Measurements from ENCODE around the gene ABCA13.
"Not testable (repeated sequence)": the region's sequence is repeated elsewhere in the genome, so short reads cannot be mapped to it uniquely, and the experiment has no call there.

The ABCA13 gene

DNA sequence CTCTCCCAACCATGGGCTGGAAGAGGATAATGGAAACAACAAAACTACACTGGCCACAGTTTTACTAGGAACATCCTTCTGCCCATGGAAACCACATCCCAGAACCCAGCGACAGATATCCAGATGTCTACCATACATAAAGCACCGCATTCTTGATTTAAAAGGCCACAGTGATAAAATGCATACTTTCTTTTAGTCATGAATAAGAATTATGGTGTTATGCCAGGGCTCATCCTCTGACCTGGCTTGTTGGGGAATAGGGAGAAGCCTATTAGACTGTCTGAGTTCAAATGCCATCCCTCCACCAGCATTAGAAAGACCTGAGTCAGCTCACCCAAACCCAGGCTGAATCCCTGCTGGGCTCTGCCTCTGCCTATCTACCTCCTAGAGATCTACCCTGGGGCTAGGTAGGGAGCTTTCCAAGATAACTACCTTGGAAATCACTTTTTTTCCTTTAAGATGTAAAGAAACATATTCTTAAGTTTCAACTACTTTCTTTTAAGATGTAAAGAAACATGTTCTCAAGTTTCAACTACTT is 5.2 kb downstream of the ABCA13 start:
- DNase-seq (ENCODE audit: low spot score): no peak

DNA sequence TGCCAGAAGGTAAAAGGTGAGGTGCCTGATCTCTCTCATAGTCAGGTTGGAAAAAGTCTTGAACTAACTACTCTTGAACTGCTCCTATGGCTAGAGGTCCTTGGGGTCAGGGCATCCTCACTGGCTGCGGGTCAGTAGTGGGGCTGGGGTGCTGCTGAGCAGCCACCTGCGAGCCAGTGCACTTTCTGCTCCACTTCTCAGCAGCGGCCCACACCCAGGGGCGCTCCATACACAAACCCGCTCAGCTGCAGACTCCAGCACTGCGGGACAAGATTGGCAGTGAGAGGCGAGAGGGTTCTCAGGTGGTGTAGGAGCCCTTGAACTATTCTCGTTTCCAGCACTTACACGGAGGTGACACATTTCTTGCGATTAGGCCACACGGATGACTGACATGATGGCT is 6.0 kb downstream of the ABCA13 start:
- DNase-seq (ENCODE audit: low spot score): no peak

DNA sequence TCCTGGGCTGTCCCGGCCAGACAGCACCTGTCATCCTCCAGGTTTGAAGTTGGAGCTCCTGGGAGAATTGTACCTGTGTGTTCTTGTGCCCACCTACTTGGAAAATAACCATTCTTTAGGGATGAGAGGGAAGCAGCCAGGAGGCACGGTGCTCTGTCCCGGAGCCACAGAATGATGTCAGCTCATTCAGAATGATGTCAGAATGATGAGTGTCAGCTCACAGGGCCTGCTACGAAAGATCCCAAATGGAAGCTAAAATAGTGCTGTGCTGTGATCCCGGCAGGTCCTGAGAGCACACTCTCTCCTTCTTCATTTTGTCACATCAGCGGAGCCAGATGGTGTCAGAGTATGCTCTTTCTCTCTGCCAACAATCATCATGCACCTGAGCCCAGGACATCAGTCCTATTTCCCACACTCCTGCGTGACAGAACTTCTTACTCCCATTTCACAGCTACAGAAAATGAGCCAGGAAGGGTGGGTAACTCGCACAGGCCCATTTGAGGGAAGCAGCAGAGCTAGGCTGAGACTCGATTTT is 8.3 kb downstream of the ABCA13 start:
- no peak for DNase-seq (ENCODE audit: low spot score)

DNA sequence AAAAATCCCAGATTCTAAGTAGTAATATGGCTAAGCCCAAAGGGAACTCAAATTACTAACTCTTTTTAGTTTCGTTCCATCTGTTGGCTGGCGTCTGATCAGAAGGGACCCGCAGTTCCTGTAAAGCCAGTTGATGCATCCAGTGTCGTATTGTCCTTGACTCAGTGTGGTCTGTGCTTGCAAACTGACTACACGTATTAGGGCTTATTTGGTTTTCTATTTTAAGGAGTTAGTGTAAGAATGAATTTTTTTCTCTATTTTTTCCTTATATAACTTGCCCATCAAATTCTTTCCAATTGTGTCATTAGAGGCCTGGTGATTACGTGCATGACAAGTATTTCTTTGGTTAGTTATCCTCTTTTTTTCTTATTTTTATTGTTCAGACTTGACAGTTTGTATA is 9.7 kb downstream of the ABCA13 start:
- no peak for DNase-seq (ENCODE audit: low spot score)

DNA sequence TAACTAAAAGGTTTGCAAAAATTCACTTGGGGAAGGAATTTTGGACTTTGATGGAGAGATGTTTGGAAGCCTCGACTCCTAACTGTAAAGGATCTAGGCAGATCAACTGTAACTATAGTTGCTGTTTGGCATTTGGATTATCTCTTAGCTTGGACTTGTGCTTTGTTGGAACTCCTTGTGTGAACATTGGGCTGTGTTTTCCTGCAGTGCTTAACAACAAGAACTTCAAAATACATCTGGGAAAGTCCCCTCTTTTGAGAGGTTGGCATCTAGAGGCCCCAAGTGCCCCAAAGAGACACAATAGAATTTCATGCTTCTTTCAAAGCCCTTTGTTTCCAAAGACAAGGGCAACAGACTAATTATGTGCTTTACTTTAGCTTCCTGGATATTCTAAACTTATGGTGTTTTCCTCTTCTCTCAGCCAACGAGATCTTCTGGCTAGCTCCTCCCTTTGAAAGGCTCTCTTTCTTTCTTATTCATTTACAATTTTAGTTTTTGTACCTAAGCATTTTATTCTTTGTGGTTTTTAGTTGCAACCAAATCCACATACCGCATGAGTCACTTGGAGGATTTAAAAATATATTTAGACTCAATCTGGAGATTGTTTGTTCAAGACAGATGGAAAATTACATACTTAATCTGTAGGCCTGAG is 11.6 kb downstream of the ABCA13 start:
- no peak for DNase-seq (ENCODE audit: low spot score)

DNA sequence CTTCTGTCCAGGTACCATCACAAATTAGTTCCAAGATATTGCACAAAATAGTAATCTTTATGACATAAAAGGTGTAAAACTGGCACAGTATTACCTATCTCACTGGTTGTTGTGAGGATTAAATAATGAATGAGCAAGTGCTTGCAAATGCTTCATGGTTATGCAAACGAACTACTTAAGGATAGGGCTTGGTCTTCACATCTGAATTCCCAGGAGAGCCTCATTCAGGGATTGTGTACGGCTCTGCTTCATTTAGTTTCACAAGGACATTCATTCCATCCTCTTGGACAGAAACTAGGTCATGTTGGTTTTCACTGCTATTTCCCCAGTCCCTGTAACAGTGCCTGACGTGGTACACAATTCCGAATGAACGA is 12.1 kb downstream of the ABCA13 start:
- DNase-seq (ENCODE audit: low spot score): no peak

DNA sequence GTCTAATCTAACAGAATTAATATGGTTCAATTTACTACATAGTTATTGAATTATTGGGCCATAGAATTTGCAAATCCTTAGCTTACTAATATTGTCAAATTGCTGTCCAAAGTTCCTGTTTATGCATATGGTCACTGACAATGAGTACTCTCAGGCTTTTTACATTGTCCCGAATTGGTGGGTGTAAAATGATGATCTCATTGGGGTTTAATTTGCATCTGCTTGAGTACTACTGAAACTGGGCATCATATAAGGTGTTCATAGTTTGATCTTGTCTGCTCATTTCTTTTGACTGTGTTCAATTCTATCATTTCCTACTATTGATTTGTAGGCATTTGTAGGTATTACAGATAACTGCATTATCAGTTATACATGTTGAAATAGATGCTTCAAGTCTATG is 12.7 kb downstream of the ABCA13 start:
- no peak for DNase-seq (ENCODE audit: low spot score)

DNA sequence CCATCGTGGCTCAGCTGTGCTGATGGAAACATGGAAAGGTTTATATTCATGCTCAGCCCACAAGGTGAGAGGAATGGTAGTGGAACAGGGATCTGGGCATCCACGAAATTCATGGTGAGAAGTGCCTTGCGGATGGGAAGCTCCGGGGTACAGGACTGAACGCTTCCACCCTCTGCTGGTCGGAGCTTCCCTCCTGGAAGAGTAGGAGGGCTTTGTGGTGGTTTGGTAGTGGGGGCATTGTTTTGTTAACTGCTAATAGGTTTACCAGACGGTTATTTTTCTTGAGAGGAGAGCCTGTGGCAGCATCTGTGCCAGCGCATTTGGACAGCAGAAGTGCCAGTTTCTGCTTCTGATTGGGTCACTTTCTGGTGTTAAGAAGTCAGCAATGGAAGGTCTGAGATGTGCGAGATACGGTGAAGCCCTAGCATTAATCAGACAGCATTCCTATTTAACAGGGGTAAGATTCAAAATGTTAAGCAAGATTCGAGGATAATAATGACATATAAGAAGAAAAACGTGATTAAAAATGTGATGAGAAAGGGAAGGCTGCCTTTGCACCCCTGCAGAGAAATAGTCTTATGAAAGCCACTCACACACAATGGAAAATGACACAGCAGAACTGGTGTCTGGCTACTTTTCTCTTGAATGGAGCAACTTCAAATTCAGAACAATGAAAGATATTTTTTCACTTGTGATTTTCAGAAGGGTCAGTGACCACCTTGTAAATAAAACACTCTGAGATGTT is 17.7 kb downstream of the ABCA13 start:
- DNase-seq (ENCODE audit: low spot score): no peak

DNA sequence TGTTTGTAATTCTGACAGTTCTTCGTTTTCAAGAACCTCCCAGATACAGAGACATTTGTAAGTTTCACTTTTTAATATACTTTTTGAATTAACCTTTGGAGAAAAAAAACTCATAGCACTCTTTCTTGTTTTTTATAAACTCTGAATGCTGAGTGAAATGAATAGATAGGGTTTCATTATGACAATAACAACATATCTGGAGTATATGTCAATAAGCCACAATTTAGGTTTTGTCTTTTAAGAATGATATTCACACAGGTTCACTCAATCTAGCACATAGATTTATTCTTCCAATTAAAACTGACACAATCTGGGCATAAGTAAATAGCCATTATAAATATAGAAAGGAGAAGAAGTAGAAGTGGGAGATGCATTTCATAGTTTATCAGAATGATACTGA is 21.7 kb downstream of the ABCA13 start:
- DNase-seq (ENCODE audit: low spot score): no peak

DNA sequence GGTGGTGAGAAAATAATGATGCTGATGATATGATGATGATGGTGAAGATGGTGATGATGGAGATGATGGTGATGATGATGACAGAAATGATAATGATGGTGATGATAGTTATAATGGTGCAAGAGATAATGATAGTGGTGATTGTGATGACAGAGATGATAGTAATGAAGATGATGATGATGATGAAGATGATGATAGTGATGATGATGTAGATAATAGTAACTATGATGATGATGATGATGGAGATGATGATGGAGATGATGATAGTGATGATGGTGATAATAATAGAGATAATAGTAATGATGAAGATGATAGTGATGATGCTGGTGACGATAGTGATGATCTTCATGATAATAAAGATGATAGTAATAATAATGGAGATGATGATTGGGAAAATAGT is 22.2 kb downstream of the ABCA13 start:
- no peak for DNase-seq (ENCODE audit: low spot score)

DNA sequence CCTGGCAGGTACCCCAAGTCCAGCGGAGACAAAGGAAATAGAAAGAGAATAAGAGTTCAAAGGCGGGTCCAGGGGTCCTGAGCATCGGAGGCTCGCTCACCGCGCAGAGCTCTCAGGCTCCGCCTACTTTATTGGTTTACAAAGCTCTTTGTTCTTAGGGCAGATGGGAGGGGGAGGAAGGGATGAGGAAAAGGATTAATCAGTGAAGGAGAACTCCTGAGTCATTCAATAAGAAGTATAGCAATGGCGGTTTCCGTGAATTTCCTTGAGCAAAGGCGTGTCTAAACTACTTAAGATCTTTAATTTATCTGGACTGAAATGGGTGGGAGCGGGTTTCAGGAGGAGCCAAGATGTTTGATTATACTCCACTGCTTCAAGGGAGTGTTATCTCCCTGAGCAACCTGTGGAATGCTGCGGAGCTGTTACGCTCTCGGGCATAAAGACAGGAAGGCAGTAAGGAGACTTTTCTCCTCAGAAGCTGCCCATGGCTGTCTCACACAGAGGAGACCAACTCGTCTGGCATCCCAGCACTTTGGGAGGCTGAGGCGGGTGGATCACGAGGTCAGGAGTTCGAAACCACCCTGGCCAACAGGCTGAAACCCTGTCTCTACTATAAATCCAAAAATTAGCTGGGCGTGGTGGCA is 29.8 kb downstream of the ABCA13 start:
- not testable (repeated sequence) for DNase-seq (ENCODE audit: low spot score)

DNA sequence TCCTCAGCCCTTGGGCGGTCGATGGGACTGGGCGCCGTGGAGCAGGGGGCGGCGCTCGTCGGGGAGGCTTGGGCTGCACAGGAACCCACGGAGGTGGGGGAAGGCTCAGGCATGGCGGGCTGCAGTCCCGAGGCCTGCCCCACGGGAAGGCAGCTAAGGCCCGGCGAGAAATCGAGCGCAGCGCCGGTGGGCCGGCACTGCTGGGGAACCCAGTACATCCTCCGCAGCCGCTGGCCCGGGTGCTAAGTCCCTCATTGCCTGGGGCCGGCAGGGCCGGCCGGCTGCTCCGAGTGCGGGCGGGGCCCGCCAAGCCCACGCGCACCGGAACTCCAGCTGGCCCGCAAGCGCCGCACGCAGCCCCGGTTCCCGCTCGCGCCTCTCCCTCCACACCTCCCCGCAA is 31.7 kb downstream of the ABCA13 start:
- DNase-seq (ENCODE audit: low spot score): not testable (repeated sequence)

DNA sequence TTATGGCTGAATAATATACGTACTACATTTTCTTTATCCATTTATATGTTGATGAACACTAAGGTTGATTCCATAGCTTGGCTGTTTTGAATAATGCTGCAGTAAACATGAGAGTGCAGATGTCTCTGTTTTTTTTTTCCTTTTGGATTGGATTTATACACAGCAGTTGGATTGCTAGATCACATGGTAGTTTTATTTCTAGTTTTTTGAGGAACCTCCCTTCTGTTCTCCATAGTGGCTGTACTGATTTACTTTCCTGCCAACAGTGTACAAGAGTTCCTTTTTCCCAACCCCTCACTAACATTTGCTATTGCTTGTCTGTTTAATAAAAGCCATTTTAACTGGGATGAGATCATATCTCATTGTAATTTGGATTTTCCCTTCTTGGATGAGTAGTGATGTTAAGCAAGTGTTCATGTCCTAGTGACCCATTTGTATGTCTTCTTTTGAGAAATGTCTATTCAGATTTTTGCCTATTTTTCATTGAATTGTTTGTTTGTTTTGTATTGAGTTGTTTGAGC is 36.0 kb downstream of the ABCA13 start:
- no peak for DNase-seq (ENCODE audit: low spot score)

DNA sequence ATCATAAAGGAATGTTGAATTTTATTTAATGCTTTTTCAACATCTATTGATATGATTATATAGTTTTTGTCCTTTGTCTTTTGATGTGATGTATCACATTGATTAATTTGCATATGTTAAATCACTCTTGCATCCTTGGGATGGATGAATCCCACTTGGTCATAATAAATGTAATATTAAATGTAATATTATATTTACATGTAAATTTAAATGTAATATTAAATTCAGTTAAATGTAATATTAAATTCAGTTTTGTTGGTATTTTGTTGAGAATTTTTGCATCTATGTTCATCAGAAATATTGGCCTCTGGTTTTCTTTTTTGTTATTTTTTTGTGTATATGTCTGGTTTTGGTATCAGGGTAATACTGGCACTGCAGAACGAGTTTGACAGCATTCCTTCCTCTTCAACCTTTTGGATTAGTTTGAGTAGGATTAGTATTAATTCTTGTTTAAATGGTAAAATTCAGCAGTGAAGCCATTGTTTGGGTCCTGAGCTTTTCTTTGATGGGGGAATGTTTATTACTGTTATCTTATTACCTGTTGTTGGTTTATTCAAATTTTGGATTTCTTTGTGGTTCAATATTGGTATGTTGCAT is 37.8 kb downstream of the ABCA13 start:
- no peak for DNase-seq (ENCODE audit: low spot score)

DNA sequence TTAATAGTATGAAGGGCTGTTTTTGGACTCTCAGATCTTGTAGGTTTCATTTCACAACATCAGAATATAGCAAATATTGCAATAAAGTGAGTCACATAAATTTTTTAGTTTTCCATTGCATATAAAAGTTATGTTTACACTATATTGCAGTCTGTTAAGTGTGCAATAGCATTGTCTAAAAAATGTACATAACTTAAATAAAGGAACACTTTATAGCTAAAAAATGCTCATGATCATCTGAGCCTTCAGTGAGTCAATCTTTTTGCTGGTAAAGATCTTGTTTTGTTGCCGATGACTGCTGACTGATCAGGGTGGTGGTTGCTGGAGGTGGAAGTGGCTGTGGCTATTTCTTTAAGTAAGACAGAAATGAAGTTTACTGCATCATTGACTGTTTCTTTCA is 42.0 kb downstream of the ABCA13 start:
- no peak for DNase-seq (ENCODE audit: low spot score)

DNA sequence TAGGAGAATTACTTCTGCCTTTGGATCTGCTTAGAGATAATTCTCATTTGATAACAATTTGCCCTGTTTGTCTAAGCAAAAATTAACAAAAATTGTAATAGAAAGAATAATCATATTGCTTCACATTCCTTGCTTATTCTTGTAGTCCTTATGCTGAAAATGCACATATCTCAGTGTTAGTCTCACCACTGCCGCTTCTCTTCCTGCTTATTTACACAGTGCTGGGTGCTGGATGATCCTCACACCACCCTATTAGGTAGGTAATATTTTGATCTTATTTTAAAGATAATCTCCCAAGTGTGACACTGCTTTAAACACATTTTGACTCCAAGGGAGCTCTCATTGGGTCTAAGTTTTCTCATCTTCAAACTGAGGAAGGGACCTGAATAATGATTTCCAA is 46.0 kb downstream of the ABCA13 start:
- no peak for DNase-seq (ENCODE audit: low spot score)

DNA sequence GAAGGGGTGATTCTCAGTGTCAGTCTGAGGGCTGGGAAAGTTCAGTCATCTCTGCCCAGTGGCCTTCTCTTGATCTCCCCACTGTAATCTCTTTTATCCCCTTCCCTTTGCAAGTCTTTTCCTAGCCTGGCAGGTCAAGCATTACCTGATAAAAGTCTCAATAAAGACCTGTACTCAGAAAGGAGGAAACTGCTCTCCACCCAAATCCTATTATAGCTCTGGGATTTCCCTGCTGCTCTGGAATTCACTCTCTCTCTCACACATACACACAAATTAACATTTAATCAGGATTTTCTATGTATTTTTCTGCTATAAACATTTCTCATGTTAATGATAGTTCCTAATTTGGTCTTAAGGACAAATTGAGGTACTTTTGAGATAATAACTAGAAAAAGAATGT is 46.5 kb downstream of the ABCA13 start:
- no peak for DNase-seq (ENCODE audit: low spot score)

DNA sequence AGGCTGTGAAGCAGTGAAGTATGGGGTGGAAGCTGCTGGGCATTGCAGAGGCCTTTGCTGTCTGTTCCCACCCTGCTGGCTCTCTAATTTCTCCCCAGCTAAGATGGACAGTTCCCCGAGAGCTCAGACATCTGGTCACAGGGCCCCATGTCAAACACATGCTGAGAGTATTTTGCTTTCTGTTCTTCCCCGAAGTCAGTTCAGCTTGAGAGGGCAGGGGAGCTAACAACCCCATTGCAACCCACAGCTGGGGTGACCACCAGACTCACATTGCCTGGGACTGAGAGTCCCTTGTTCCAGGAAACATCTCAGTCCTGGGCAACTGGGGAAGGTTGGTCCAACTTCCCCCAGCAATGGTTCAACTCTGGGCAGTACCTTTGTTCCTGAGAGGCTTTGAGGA is 52.8 kb downstream of the ABCA13 start:
- DNase-seq (ENCODE audit: low spot score): no peak

DNA sequence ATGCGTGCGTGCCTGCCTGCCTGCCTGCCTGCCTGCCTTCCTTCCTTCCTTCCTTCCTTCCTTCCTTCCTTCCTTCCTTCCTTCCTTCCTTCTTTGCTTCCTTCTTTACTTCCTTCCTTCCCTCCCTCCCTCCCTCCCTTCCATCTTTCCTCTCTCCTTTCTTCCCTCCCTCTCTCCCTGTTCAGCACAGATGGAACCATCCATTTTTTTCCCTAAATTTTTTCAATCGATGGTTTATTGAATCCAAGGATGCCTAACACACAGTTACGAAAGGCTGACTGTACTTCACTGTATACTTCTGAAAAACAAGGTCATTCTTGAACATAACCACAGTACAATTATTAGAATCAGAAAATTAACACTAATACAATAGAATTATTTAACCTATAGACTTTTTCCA is 53.8 kb downstream of the ABCA13 start:
- DNase-seq (ENCODE audit: low spot score): no peak

DNA sequence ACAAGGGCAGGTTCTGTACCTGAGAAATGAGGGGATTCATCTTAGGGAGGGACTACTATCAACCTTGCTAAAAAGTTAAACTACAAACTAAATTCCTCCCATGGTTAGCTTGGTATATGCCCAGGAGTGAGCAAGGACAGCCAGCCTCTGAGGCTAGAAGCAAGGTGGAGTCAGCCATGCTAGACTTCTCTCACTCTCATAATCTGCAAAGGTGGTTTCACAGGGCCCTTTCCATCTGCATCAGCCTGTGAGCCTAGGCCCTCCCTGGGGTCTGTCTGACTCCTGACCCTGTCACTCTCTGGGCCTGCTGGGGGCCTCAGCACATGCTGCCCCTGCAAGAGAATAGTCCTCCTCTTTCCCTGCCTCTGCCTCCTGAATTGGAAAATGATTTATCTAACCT is 66.1 kb downstream of the ABCA13 start:
- DNase-seq (ENCODE audit: low spot score): no peak

DNA sequence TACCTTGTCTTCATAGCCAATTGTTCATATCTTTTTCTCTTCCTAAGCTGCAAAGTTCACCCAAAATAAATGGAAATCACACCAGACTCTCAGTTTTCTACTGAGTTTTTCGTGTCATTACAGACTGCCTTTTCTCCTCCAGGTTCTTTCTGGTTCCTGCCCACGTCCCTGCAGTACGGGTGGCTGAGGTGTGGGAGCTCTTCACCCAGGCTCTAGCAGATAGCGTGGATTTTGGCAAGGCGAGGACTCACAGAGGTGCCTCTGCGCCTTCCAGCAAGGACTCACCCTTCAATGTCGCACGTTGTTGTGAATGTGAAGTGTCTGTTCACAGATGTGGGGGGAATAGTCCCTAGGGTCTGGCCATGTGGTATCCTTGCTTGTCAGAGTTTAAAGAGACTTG is 71.6 kb downstream of the ABCA13 start:
- DNase-seq (ENCODE audit: low spot score): no peak

DNA sequence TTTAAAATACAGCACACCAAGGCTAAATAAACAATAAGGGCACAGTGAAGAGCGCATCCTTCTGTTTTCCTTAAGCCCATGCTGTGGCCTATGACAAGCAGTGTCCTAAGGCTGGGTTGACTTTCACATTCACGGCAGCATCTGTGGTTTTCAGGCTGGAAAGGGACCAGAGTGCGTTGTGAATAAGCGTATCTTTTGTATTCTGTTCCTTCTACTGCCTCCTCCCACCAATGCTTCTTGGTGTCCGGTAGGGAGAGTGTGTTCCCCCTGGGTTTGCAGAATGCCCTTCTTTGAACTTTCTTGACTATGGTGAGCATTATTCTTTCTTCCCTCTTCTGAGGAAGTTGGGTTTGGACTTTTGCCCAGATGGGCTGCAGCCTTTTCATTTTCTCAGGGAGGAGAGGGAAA is 73.6 kb downstream of the ABCA13 start:
- DNase-seq (ENCODE audit: low spot score): peak; percentile 21
